NCI-H446 (cell line): Measurements from ENCODE around the gene CABP2.
"Not testable (repeated sequence)": the region's sequence is repeated elsewhere in the genome, so short reads cannot be mapped to it uniquely, and the experiment has no call there.

Source experiments
- DNase-seq, 2 experiments: peaks; one replicate each; lab custom pipeline; 2025; lab: John Stamatoyannopoulos, UW

CABP2 gene

DNA sequence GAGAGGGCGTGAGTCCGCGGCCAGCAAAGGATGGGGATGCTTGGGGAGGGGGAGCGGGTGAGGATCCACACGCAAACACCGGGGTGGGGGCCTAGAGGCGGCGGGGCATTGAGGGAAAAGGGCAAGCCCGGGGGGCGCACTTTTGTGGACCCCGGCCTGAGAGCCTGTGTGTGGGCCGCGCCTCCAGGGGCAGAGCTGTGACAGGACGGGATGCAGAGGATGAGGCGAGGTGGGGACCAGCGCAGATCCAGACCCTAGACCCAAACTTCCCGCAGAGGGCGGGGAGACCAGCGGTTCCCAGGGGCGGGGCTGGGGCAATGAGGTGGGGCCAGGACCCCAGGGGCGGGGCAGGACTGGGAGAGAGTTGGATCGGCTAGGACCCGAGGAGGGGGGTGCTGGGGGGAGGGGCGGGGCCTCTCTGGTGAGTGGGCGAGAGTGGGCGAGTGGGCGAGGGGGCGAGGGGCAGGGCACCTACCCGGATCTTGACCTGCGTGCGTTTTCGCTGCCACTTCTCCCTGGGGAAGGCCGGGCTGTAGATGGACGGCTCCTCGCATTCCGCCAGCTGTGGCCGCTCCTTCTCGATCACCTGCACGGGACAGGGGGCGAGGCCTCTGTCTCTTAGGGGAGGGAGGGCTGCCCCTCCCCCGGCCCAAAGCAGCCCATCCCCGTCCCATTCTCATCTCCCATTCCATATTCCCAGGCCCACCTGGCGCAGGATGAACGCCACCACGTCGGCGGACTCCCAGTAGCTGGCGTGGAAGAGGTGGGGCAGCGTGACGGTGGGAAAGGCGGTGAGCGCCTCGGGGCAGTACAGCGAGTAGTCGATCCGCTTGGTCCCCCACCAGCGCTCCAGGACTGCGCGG lies 28.6 kb downstream of the CABP2 start:
- no peak for DNase-seq

DNA sequence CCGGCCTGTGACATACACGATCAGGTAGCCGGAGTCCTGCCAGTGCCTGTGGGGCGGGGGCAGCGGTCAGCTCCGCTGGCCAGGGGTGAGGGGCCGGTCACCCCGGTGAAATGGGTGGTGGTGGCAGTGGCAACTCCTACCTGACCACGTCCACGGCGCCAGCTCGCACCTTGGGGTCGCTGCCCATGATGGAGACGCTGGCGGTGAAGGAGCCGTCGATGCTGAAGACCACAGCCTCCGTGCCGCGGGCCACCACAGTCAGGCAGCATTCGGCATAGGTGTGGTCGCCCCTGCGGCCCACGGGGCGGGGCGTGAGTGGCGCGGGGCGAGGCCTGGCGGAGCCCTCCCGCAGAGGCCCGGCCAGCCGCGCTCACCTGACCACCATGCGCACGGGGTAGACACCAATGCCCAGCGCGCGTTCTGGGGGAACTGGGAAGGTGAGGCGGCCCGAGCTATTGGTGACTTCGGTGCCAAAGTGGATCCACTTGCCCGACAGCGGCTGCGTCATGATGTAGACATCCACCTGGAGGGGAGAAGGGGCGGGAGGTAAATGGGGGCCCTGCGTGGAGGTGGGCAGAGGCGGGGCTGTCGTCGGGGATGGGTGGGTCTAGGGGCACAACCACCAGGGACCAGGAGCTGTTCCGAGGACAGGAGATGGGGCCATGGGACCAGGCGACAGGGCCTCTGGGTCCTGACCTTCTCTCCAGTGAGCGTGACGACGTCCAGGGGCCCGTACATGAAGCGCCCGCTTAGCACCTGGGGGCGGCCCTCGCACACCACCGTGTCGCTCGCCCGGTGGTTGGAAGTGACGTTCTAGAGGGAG lies 29.5 kb downstream of the CABP2 start:
- no peak for DNase-seq

DNA sequence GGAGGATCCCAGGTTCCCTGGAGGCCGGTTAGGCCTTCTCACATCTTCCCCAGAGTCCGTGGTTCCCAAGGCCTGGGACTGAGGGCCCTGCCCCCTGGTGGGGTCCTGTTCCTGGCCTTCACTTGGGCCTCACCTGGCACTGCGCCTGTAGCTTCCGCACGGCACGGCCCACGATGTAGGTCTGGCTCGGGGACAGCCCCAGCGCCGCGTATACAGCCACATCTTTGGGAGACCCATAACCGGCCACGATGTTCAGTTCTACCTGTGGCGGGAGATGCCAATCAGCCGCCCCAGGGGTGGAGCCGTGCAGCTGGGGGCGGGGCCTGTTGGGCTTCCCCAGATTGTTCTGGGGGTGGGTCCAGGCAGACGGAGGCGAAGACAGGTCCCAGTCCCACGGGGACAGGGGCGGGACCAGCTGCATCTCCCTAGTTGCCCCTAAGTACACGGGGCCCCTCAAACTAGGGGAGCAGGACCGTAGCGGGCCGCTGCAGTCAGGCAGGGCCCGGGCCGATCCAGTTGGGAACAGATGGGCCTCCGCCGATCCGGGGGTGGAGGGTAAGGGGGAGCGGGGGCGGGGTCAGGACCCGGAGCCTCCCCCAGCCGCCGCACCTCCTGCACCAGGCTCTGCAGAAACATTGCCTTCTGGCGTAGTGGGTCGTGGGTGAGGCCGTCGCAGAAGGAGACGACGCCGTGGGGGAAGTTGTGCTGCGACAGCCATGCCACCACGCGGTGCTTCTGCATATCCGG lies 30.3 kb downstream of the CABP2 start:
- no peak for DNase-seq

DNA sequence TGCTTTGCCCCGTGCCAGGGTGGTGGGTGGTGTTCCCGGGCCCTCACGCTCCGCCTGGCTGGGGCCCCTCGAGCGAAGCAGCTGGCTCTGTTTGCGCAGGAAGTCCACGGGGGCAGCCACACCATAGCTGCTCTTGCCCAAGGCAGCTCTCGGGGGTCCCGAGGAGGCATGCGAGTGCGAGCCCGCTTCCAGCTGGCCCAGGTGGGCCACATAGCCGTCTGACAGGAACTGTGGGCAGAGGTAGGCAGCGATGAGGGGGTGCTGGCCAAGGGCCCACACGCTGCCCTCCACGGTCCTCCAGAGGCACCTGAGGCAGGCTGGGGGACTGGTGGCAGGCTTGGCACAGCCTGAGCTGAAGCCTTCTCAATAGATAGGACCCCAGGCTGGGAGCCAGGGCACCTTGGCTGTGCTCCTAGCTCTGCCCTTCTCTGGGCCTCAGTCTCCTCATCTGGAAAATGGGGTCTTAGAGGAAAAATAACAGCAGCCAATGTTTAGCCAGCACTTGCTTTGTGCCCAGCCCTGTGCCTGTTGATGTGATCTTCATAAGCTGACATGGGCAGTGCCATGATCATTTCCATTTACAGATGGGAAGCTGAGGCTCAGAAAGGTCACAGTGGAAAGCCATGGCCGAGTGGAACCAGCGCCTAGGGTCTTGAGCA lies 31.0 kb downstream of the CABP2 start:
- no peak for DNase-seq

DNA sequence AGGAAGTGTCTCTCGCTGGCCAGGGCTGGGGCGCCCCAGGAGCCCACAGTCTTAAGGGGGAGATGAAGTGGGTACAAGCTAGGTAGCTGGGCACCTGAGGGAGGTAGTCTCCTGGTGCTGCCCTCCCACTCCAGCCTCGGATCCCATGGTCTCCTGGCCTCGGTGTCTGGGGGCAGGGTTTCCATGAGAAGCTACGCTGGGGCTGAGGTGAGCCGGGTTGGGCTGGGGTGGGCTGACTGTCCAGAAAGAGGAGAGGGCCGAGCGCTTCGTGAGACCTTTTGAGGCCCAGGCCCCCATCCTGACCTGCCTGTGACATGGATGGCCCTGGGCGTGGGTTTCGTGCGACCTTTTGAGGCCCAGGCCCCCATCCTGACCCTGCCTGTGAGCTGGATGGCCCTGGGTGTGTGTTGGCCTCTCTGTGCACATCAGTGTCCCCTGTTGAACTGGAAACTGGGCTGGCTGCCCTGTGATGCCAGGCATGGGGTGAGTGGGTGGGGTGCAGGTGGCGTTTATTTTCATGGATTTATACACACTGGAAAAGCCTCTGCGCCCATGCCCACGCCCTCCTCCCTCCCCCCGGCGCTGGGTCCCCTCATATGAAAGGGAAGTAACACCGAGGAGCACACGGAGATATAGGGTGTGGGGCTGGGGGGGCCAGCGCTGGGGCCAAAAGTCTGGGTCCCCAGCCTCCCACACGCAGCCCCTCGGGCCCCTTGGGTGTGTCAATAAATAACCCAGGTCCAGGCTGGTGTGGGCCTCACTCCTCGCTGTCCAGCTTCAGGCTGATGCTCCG lies 31.8 kb downstream of the CABP2 start:
- no peak for DNase-seq

DNA sequence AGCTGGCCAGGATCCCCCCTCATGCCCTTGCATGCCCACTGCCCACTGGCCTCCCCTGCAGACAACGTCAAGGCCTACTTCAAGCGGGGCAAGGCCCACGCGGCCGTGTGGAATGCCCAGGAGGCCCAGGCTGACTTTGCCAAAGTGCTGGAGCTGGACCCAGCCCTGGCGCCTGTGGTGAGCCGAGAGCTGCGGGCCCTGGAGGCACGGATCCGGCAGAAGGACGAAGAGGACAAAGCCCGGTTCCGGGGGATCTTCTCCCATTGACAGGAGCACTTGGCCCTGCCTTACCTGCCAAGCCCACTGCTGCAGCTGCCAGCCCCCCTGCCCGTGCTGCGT lies 32.5 kb downstream of the CABP2 start:
- no peak for DNase-seq

DNA sequence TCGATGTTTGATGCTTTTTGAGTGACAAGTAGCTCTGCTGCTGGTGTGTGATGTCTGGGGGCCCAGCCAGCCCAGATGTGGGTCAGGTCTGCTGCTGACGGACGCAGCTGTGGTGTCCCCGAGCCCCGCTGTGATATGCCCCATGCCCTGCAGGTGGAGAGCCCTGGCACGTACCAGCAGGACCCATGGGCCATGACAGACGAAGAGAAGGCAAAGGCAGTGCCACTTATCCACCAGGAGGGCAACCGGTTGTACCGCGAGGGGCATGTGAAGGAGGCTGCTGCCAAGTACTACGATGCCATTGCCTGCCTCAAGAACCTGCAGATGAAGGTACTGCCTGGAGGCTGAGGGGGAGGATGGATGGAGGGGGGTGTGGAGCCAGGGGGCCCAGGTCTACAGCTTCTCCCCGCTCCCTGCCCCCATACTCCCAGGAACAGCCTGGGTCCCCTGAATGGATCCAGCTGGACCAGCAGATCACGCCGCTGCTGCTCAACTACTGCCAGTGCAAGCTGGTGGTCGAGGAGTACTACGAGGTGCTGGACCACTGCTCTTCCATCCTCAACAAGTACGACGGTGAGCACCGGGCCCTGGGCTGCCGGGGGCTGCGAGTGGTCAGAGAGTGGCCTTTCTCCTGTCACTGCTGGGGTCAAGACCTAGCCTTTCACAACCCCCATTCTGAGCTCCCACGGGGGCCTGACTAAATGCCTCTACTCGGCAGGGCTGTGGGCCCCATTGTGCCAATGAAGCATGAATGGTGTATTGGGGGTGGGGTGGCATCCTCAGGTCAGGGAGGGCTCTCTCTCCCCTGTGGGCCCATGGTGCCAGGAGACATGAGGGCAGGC lies 33.1 kb downstream of the CABP2 start:
- no peak for DNase-seq

DNA sequence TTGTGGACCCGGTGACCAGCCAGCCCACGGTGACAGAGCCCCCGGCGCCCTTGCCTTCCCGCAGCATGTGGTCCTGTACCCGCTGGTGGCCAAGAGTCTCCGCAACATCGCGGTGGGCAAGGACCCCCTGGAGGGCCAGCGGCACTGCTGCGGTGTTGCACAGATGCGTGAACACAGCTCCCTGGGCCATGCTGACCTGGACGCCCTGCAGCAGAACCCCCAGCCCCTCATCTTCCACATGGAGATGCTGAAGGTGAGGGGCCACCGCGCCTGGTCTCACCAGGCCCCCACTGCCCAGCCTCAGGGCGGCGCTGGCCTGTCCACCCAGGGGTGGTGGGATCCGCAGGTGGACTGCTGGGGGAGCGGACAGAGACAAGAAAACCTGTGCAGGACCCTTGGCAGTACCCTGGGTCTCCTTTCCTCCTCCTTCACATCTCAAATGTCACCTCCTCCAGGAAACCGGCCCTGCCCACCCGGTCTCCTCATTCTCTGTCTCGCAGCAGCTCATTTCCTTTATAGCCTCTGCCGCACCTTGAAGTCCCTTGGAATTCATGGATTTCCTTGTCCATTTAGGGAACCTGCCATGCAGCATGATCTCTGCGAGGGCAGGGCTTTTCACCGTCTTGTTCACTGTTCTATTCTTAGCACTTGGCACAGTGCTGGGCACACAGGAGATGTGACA lies 33.9 kb downstream of the CABP2 start:
- no peak for DNase-seq

DNA sequence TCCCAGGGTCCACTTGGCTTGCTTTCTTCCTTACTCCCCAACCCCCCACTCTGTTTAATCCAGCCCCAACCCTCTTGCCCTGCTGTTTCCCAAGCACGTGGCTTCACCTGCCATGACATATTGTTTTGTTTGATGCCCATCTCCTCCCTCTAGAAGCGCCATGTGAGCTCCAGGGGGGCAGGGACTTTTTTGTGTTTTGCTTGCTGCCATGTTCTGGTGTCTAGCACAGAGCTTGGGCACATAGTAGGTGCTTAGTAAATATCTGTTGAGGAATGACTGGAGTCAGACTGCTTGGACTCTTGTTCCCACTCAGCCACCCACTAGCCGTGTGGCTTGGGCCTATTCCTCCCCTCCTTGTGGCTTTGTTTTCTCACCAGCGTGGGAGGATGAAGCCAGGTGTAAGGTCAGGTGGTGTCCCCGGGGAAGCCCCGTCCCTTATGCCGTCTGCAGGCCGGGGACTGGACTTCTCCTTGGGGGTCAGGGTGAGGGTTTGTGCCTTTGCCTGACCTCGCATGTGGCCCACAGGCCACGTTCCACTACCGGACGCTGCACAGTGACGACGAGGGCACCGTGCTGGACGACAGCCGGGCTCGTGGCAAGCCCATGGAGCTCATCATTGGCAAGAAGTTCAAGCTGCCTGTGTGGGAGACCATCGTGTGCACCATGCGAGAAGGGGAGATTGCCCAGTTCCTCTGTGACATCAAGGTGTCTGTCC lies 36.6 kb downstream of the CABP2 start:
- DNase-seq: no peak

DNA sequence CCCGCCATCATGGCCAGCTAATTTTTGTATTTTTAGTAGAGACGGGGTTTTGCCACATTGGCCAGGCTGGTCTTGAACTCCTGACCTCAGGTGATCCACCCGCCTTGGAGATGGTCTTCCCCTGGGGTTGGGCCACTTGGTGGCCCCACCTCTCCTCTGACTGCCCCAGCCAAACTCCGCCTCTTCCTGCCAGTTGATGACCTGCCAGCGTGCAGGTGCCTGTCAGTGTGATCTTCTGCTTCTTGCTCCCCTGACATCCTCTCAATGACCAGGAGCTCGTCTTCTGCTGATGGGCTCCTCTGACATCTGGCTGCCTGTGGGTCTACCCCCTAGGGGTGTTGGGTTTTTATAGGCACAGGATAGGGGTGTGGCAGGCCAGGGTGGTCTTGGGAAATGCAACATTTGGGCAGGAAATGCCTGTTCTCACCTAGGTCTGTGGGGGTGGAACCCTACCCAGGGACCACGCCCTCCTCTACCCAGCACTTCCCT lies 37.3 kb downstream of the CABP2 start:
- DNase-seq: not testable (repeated sequence)

DNA sequence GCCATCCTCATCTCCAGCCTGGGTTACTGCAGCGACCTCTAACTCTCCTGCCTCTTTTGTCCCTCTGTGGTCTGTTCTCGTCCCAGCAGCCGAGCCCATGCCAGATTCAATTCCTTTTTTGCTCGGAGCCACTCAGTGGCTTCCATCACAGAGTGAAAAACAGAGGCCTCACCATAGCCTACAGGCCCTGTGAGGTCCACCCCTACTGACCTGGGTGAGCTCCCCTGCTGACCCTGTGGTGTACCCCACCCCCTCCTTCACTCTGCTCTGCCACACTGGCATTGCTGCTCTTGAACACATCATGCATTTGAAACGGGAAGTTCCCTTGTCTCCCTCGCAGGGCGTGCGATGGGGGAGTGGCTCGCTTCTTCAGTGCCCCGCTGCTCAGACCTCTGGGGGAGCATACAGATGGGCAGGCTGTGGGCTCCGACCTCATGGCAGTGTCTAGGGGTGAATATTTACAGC lies 38.4 kb downstream of the CABP2 start:
- DNase-seq: no peak

DNA sequence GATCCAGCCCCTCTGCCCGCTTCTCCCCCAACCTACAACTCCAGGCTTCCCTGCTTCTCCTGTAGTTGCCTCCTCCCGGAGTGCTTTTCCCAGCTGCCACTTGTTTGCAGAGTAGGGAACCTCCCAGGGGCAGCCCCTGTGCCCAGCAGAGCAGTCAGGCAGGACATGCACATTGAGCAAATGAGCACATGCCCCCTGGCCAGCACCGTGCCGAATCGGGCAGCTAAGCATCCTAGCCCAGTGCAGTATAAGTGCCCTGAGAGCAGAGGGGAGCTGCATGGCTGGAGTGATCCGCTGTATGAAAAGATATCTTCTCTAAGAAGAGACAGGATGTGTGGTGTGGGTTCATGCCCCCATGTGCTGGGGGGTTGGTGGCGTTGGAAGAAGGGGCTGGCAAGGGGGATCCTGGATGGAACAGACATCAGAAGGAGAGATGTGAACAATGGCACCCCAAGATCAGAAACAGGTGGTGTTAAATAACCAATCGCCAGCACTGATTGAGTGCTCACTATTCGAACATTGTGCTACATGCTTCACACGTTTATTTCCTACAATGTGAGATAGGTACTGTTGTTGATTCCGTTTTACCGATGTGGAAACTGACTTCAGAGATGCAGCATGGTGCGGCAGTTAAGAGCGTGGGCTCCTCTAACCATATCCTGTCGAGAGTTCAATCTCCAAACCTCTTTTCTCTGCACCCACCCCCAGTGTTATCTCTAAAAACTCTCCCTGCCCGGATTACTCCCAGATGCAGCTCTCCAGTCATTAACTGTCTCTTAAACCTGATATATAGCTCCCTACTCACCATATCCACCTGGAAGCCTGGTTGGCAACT lies 39.2 kb downstream of the CABP2 start:
- DNase-seq: no peak

DNA sequence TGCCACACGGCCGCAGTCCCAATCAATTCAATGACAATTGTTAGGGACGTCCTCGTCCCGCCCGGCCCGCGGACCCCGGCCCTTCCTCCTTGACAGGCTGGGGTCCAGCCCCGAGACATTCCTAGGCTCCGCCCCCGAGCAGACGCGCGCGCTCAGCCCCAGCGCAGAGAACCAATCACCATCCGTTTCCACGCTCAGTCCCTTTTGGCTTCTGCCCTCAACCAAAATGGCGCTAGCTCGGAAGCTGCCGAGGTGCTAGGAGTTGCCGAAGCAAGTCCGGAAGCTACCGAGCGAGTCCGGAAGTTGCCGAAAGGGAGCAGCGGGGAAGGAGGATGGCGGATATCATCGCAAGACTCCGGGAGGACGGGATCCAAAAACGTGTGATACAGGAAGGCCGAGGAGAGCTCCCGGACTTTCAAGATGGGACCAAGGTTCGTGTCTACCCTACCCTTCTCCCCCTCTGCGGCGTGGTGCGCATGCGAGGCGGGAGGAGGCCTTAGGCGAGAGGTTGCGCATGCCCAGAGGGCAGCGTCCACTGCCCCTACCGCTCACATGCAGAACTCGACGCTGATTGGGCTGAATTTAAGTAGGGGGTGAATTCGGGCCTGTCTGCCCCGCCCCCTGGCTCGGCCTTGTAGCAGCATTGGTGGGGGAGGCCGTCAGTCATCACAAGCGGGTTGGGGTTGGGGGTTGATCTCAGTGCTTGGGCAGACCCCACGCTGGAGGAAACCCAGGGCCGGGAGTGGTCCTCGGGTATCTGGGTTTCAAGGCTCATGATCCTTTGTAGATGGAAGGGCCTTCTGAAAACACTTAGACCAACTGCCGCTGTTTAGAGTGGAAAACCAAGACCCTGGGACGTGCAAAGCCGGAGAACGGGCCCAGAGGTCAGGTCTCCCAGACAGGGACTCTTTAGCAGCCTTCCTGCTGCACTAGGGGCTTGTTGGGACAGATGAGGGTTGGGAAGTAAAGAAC lies 40.1 kb downstream of the CABP2 start, which contains the start of gene AIP:
Gene AIP, plus strand, starts transcription at position 200 of the 972 bp plus-strand sequence. Its CDS starts 133 bp downstream, at position 333.
- DNase-seq: peak; percentile 99

DNA sequence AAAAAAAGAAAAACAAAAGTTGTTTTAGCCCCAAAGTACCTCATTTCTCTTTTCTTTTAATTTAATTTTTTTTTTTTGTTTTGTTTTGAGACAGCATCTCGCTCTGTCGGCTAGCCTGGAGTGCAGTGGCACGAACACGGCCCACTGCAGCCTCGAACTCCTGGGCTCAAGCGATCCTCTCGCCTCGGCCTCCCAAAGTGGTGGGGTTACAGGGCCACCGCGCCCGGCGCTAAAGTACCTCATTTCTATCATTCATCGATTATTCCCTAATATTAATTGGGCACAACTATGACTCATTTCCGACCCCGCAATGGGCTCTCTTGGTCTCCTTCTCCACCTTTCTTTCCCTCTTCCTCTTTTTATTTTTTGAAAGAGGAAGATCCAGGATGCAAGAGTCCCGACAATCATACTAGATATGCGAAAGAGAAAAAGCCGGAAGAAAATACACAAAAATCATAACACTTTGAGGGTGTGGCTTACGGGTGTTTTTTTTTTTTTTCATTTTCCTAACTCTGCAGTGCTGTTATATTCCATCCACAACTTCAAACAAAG lies 40.9 kb downstream of the CABP2 start:
- DNase-seq: no peak

DNA sequence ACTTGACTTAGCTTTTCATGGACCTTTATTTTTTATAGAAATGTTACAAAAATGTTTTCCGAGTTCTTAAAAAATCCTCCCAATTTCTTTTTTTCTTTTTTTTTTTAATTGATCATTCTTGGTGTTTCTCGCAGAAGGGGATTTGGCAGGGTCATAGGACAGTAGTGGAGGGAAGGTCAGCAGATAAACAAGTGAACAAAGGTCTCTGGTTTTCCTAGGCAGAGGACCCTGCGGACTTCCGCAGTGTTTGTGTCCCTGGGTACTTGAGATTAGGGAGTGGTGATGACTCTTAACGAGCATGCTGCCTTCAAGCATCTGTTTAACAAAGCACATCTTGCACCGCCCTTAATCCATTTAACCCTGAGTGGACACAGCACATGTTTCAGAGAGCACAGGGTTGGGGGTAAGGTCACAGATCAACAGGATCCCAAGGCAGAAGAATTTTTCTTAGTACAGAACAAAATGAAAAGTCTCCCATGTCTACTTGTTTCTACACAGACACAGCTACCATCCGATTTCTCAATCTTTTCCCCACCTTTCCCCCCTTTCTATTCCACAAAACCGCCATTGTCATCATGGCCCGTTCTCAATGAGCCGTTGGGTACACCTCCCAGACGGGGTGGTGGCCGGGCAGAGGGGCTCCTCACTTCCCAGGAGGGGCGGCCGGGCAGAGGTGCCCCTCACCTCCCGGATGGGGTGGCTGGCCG lies 45.7 kb downstream of the CABP2 start:
- not testable (repeated sequence) for DNase-seq
